ENCODE data around the gene TRIM63.

TRIM63 gene

GRCh38 chr1:26012864-26013263 is 54.6 kb downstream of the TRIM63 start:
- no peak for DNase-seq (ENCODE audit: low read depth)
- no peak for TF ChIP-seq CTCF (IDR thresholded peaks at IDR 0.05; ENCODE audit: insufficient read depth, low read depth, low read length, missing control alignments)
- no peak overlapping the region for H3K4me3 ChIP-seq (ENCODE audit: low read depth, low read length)

- DNase-seq (ENCODE audit: low read depth): no peak
- no peak for TF ChIP-seq CTCF (IDR thresholded peaks at IDR 0.05; ENCODE audit: insufficient read depth, low read depth, low read length, missing control alignments)
- no peak overlapping the region for H3K4me3 ChIP-seq (ENCODE audit: low read depth, low read length)
Measured at GRCh38 chr1:26010825-26011224, 56.6 kb downstream of the TRIM63 start.

- TF ChIP-seq CTCF (IDR thresholded peaks at IDR 0.05; ENCODE audit: insufficient read depth, low read depth, low read length, missing control alignments): peak; percentile 12
- no peak overlapping the region for H3K4me3 ChIP-seq (ENCODE audit: low read depth, low read length)
- DNase-seq (ENCODE audit: low read depth): peak; percentile 51
Measured at GRCh38 chr1:26009796-26010447, 57.5 kb downstream of the TRIM63 start.

GRCh38 chr1:26006710-26007109 is 60.7 kb downstream of the TRIM63 start:
- no peak overlapping the region for H3K4me3 ChIP-seq (ENCODE audit: low read depth, low read length)
- TF ChIP-seq CTCF (IDR thresholded peaks at IDR 0.05; ENCODE audit: insufficient read depth, low read depth, low read length, missing control alignments): no peak

GRCh38 chr1:26005434-26006105 is 61.9 kb downstream of the TRIM63 start:
- DNase-seq (ENCODE audit: low read depth): no peak
- TF ChIP-seq CTCF (IDR thresholded peaks at IDR 0.05; ENCODE audit: insufficient read depth, low read depth, low read length, missing control alignments): no peak

More at GRCh38 chr1:26006710-26007109, 60.7 kb downstream of the TRIM63 start:
- DNase-seq (ENCODE audit: low read depth): no peak

GRCh38 chr1:26003756-26004155 is 63.7 kb downstream of the TRIM63 start:
- no peak overlapping the region for H3K4me3 ChIP-seq (ENCODE audit: low read depth, low read length)
- DNase-seq (ENCODE audit: low read depth): no peak
- TF ChIP-seq CTCF (IDR thresholded peaks at IDR 0.05; ENCODE audit: insufficient read depth, low read depth, low read length, missing control alignments): no peak

More at GRCh38 chr1:26005434-26006105, 61.9 kb downstream of the TRIM63 start:
- H3K4me3 ChIP-seq (ENCODE audit: low read depth, low read length): no peak overlapping the region
